ENCODE measurements around the gene CATSPER3. TPM values are rescaled to one million over a fixed set of nuclear protein-coding genes. Genes with fewer than 3 reads are reported as not detected.

The CATSPER3 gene
- total RNA-seq, 1 experiment from 2014 or later: 1.7 TPM

- BruUV-seq (replicated peaks): no TSS peak
- intact Hi-C loops (cut with micrococcal nuclease): no loop called here
- DNase-seq (ENCODE audit: low read depth, low spot score) (no peak), ATAC-seq (no peak)
- Histone ChIP-seq H3K36me3 (ENCODE audit: control insufficient read depth in 1 of 2, insufficient read depth in 2 of 2, low read length in 2 of 2) (no peaks in the 10 kb centered on the region), H3K9me2 (ENCODE audit: insufficient read depth) (no peaks in the 10 kb centered on the region), H3K4me2 (ENCODE audit: low read length) (no peak overlapping the region), H3K9ac (ENCODE audit: low read length) (no peak overlapping the region), H2AFZ (ENCODE audit: low read depth, low read length, poor library complexity, severe bottlenecking) (no peak overlapping the region), H3K27ac (ENCODE audit: low read depth, low read length) (no peak overlapping the region), H3K27me3 (ENCODE audit: insufficient read depth, low read length) (no peaks in the 10 kb centered on the region), H4K20me1 (ENCODE audit: insufficient read depth) (no peaks in the 10 kb centered on the region), H3K79me2 (ENCODE audit: insufficient read depth, low read length) (no peaks in the 10 kb centered on the region), H3K4me3 (replicated peaks in 1 of 2; ENCODE audit: low read depth in 1 of 2, low read length in 2 of 2) (no peak overlapping the region), H3K9me3 (ENCODE audit: control insufficient read depth in 1 of 2, insufficient read depth in 1 of 2, low read depth in 1 of 2, low read length in 2 of 2) (no peaks in the 10 kb centered on the region), H3K4me1 (ENCODE audit: control insufficient read depth in 1 of 2, insufficient read depth in 2 of 2, low read length in 2 of 2) (peaks cover 0 to 2% of the 10 kb centered on the region in 2 experiments; a peak in 1 of 4 replicates)
- POLR2A ChIA-PET: interaction anchor here (0.6 kb wide), 1 partner anchor 10 kb away, joined by 6 read pairs; no protein-coding TSS in a partner anchor
- CTCF ChIA-PET: no interaction called here
- TF ChIP-seq YY1 (IDR thresholded peaks at IDR 0.05; ENCODE audit: extremely low read depth, insufficient replicate concordance, low read depth, low read length) (no peak), SRF (IDR thresholded peaks at IDR 0.05; ENCODE audit: low read depth) (no peak), TCF7L2 (IDR thresholded peaks at IDR 0.05; ENCODE audit: borderline replicate concordance, extremely low read depth, insufficient read depth, insufficient read length) (no peak), SP1 (IDR thresholded peaks at IDR 0.05; ENCODE audit: low read depth) (no peak), EGR1 (IDR thresholded peaks at IDR 0.05; ENCODE audit: low read depth) (no peak), ZFX (IDR thresholded peaks at IDR 0.05) (no peak), CBX3 (IDR thresholded peaks at IDR 0.05; ENCODE audit: low read depth) (no peak), CTCF (IDR thresholded peaks at IDR 0.05 in 2 of 3, conservative IDR thresholded peaks at IDR 0.05 in 1 of 3; ENCODE audit: borderline replicate concordance in 1 of 3, insufficient read depth in 1 of 3, low read depth in 2 of 3, low read length in 2 of 3) (no peak), ZNF274 (IDR thresholded peaks at IDR 0.05; ENCODE audit: low read depth, low read length) (no peak), REST (IDR thresholded peaks at IDR 0.05; ENCODE audit: low read depth) (no peak), EZH2 (IDR thresholded peaks at IDR 0.05) (no peak), ELF1 (IDR thresholded peaks at IDR 0.05; ENCODE audit: borderline replicate concordance, low read depth) (no peak), JUND (IDR thresholded peaks at IDR 0.05) (no peak), ATF3 (IDR thresholded peaks at IDR 0.05) (no peak), ZBTB33 (IDR thresholded peaks at IDR 0.05; ENCODE audit: extremely low read depth, insufficient replicate concordance, low read length) (no peak), FOSL1 (IDR thresholded peaks at IDR 0.05; ENCODE audit: low read depth) (no peak), SIN3A (IDR thresholded peaks at IDR 0.05; ENCODE audit: low read depth) (no peak), EZH2phosphoT487 (IDR thresholded peaks at IDR 0.05; ENCODE audit: borderline replicate concordance) (no peak), RAD21 (IDR thresholded peaks at IDR 0.05; ENCODE audit: low read depth) (no peak)
- RAD21 ChIA-PET (ENCODE audit: low non-redundant PET in 1 of 2, low total read pairs in 2 of 2, uncharacterized antibody in 2 of 2, unreplicated experiment in 2 of 2): no interaction called here
Measured at GRCh38 chr5:135052511-135053145, 84.9 kb downstream of the CATSPER3 start.

Measured in HCT116 (cell line).